ENCODE data around the gene SLC4A5.
A peak's percentile ranks its signal among the peaks of the same experiment; 100 is the strongest.

GRCh38 chr2:74198461-74199274 is 144.5 kb downstream of the SLC4A5 start, which contains the start of gene MTHFD2:
- peak; percentile 55 to 83 (median 74) for TF ChIP-seq CTCF (IDR thresholded peaks at IDR 0.05)
- peak in 1 of 2 donors; percentile 79 for TF ChIP-seq POLR2A (IDR thresholded peaks at IDR 0.05)

Data from heart left ventricle (tissue), 13 donors.